ENCODE data around the gene PRDM12.
A peak's percentile ranks its signal among the peaks of the same experiment; 100 is the strongest.

Gene PRDM12

DNA sequence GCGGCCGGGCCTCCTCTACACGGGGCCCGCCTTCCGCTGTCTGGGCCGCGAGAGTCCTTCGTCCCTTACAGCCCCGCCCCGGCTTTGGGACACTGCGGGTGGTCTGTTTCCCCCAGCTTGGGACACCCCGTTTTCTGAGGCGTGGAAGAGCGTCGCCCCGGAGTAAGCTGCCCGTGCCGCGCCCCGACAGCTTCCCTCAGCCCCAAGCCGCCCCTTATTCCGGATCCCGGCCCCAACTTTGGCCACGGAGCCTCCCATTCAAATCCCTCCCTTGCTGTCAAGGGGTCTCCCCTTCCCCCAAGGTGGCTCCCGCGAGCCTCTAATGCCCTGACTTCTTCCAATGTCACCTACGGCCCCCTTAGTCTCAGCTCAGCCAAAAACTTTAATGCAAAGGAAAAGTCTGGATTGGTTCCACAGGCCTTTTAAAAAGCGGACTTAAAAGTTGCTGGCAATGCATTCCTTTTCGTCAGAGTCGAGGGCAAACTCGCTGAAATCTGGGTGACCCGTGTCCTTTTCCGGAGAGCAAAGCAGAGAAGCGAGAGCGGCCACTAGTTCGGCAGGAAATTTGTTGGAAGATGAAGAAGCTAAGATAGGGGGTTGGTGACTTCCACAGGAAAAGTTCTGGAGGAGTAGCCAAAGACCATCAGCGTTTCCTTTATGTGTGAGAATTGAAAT, 49.0 kb downstream of the PRDM12 start:
- H3K27ac ChIP-seq: peak overlapping the region; percentile 91
- no peak for DNase-seq (ENCODE audit: low read depth, low spot score)

DNA sequence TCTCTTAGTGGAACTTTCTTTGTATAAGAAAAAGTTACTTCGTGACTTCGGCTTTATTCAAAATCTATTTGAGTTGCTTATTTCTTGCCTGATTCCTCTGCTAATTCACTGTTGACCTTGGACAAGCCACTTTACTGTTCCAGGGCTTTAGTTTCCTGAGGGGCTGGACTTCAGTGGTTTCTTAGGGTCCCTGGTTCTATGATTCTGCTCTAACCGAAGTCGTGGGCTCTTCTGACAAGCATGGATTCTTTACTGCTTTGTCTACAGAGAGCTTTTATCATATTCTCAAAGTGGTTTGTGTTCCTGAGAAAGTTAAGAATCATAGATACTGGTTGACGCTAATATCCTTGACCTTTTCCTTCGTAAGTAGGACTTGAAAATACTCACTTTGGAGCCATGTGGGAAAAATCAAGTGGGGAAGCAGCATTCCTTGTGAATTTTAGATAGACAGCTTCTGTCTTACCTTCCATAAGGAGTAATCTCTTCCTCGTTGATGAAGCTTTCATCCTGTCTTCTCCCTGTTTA, 50.3 kb downstream of the PRDM12 start:
- no peak for DNase-seq (ENCODE audit: low read depth, low spot score)
- H3K27ac ChIP-seq: no peak overlapping the region

DNA sequence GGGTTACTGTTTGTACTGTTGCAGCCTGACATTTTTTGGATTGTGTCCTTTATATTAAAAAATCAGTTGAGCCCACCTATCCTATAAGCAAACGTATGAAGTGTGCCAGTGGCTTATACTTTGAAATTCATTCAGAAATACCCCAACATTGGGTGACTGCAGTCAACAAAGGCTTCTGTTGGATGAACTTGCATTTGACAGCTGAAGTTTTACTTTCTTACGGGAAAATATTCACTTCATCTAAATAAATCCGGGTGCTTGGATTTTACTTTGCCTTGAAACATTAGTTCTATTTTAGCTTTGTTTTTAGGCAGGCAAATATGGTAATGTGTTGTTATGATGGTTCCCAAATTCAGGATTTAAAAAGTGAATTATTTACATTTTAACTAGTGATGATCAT, 50.9 kb downstream of the PRDM12 start:
- H3K27ac ChIP-seq: peak overlapping the region; percentile 1

DNA sequence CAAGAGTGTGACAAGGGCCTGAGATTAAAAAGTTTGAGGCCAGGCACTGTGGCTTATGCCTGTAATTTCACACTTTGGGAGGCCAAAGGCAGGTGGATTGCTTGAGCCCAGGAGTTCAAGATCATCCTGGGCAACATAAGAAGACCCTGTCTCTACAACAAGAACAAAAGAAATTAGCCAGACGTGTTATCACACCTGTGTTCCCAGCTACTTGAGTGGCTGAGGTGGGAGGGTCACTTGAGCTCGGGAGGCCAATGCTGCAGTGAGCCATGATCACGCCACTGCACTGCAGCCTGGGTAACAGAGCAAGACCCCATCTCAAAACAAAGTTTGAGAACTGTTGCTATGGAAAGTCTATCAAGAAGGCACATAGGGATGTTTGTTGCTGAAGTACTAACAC, 54.2 kb downstream of the PRDM12 start:
- no peak for DNase-seq (ENCODE audit: low read depth, low spot score)
- no peak overlapping the region for H3K27ac ChIP-seq

More for the DNA sequence above, 50.9 kb downstream of the PRDM12 start:
- no peak for DNase-seq (ENCODE audit: low read depth, low spot score)

DNA sequence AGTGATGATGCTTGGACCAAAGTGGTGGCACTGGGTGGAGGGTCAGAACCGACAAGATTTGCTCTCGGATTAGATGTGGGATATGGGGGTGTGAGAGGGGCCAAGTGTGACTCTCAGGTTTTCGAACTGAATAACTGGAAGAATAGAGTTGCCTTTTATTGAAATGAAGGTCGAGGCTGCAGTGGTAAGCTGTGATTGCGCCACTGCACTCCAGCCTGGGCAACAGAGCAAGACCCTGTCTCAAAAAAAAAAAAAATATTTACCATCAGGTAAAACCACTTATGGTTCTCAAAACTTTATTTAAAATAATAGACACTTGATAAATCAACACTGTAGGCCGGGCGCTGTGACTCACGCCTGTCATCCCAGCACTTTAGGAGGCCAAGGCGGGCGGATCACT, 56.4 kb downstream of the PRDM12 start:
- no peak for DNase-seq (ENCODE audit: low read depth, low spot score)

DNA sequence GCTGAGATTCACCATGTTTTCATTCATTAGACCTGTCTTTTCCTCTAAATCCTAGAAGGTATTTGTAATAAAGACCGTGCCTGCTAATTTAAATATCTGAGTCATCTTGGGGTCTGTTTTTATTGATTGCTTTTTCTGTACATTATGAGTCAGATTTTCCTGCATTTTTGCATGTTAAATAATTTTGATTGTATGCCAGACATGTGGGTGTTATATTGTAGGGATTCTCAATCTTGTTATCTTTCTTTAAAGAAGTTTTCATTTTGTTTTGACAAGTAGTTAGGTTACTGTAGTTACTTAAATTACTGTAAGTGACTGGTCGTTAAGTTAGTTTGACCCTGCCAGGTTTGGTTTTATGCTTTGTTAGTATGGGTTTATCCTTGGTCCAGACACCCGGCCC, 64.3 kb downstream of the PRDM12 start:
- H3K27ac ChIP-seq: peak overlapping the region; percentile 81
- DNase-seq (ENCODE audit: low read depth, low spot score): no peak

More for the DNA sequence above, 56.4 kb downstream of the PRDM12 start:
- H3K27ac ChIP-seq: no peak overlapping the region

DNA sequence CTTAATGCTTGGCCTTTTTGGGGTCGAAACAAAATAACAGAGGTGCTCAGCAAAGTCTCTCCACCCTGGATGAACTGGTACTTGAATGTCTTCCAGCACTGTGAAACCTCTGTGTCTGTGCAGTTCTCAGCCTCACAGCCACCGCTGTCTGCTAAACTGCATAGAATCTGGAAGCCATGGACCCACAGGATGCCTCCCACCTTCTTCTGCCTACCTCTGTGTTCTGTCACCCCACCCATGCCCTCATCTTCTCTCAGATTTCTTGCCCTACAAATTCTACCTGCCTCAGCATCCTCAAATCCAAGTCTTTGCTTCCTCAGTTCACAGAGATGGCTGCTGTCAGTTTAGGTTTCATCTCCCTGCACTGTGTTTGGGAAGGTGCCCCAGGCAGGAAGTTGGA, 64.8 kb downstream of the PRDM12 start:
- no peak for DNase-seq (ENCODE audit: low read depth, low spot score)
- peak overlapping the region; percentile 81 for H3K27ac ChIP-seq

DNA sequence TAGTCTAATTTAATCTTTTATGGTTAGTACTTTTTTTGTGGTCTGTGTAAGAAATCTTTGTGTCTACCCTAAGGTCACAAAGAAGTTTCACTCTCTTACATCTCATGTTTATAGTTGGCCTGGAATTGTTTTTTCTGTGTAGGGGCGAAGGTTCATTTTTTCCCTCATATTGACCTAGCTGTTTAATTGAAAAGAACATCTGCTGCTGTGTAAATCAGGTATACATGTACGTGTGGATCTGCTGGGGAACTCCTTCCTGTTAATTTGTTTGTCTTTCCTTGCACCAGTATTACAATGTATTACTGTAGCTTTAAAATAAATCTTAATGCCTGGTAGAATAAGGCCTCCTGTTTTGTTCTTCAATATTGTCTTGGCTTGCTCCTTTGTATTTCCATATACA, 67.0 kb downstream of the PRDM12 start:
- H3K27ac ChIP-seq: no peak overlapping the region
- no peak for DNase-seq (ENCODE audit: low read depth, low spot score)

DNA sequence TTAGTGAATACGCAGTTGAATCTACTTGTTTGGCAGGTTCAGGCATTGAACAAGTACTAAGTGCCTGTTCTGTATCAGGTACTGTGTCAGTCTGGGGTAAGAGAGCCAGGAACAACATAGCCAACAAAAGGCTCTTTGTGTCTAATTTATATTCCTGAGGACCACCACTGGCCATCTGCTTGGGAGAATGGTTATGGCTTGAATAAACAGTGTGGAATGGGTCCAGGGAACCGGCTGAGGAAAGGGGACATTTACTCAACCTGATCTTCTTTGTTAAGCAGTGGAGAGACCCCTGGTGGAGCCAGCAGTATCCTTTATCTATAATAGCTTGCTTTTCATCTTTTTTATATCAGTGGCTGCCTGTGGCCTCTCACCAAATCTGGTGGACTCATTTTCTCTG, 67.7 kb downstream of the PRDM12 start:
- no peak overlapping the region for H3K27ac ChIP-seq
- DNase-seq (ENCODE audit: low read depth, low spot score): no peak
